ENCODE results near the gene RNF13.

- no peak for TF ChIP-seq CSDC2 (CRISPR knock-in tag; IDR thresholded peaks at IDR 0.05)
- no peak for TF ChIP-seq PATZ1 (CRISPR knock-in tag; IDR thresholded peaks at IDR 0.05; ENCODE audit: borderline replicate concordance)
- no peak for TF ChIP-seq ZFP3 (CRISPR knock-in tag; IDR thresholded peaks at IDR 0.05)
- TF ChIP-seq POU6F1 (CRISPR knock-in tag; IDR thresholded peaks at IDR 0.05; ENCODE audit: borderline replicate concordance, low read depth) = no peak
- no peak for TF ChIP-seq ZNF8 (CRISPR knock-in tag; IDR thresholded peaks at IDR 0.05)
- no peak for TF ChIP-seq ZC3H10 (CRISPR knock-in tag; IDR thresholded peaks at IDR 0.05)
- no peak for TF ChIP-seq TOX (CRISPR knock-in tag; IDR thresholded peaks at IDR 0.05; ENCODE audit: borderline replicate concordance)
- TF ChIP-seq RARB (CRISPR knock-in tag; IDR thresholded peaks at IDR 0.05) = no peak
- TF ChIP-seq ZFP30 (CRISPR knock-in tag; IDR thresholded peaks at IDR 0.05) = no peak
- TF ChIP-seq ZNF70 (CRISPR knock-in tag; IDR thresholded peaks at IDR 0.05) = no peak
These were observed 12.3 kb upstream of the RNF13 start for GRCh38 chr3:149800693-149801092.

Measured in SK-N-SH treated with all-trans-retinoic acid at 6 μM for 48 hours (cell line).